ENCODE results near the gene RXRA. TPM values are rescaled to one million over a fixed set of nuclear protein-coding genes. Genes with fewer than 3 reads are reported as not detected.

RXRA gene
- total and polyA plus RNA-seq, 2 of the 13 experiments (the other 11 are each of a cell fraction or from before 2014, with no cell fraction given), result 18.9 to 29.2 TPM

DNA sequence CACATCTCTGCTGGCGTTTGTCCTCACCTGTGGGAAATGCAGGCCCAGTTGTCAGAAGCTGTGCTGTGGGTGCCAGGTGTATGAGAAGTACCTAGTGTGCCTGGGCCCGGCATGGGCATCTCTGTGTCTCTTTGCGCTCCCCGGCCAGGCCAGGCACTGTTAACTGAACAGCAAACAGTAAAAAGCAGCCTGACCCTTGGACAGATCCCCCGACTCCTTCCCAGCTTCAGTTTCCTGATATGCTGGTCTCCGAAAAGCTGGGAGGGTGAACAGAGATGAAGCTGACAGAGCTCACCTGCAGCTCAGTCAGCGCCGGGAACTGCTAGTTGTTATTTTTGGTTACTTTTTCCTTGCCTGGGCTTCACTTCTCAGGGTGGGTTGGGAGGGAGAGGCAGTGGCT, 28.9 kb downstream of the RXRA start (continued):
- TF ChIP-seq, protein P1, sequence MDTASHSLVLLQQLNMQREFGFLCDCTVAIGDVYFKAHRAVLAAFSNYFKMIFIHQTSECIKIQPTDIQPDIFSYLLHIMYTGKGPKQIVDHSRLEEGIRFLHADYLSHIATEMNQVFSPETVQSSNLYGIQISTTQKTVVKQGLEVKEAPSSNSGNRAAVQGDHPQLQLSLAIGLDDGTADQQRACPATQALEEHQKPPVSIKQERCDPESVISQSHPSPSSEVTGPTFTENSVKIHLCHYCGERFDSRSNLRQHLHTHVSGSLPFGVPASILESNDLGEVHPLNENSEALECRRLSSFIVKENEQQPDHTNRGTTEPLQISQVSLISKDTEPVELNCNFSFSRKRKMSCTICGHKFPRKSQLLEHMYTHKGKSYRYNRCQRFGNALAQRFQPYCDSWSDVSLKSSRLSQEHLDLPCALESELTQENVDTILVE (CRISPR knock-in tag; IDR thresholded peaks at IDR 0.05), result no peak
- TF ChIP-seq SOX5 (CRISPR knock-in tag; IDR thresholded peaks at IDR 0.05; ENCODE audit: borderline replicate concordance) (no peak), HNRNPL (IDR thresholded peaks at IDR 0.05; ENCODE audit: low read depth, low read length) (0 out of 2 replicates have a peak, but pooled peaks have one; percentile 22), ZMYM3 (CRISPR knock-in tag; IDR thresholded peaks at IDR 0.05) (no peak), FOSL2 (CRISPR knock-in tag; IDR thresholded peaks at IDR 0.05) (no peak), HNF4A (CRISPR knock-in tag; IDR thresholded peaks at IDR 0.05) (0 out of 2 replicates have a peak, but pooled peaks have one; percentile 4), EEA1 (CRISPR knock-in tag; IDR thresholded peaks at IDR 0.05; ENCODE audit: borderline replicate concordance) (no peak), HNF4G (IDR thresholded peaks at IDR 0.05; ENCODE audit: borderline replicate concordance, low read depth, low read length) (peak; percentile 19; the same call in 1 of the 2 replicates), HNF4G (CRISPR knock-in tag; IDR thresholded peaks at IDR 0.05; ENCODE audit: borderline replicate concordance, low read depth) (no peak), AHR (CRISPR knock-in tag; IDR thresholded peaks at IDR 0.05) (no peak), ZSCAN25 (CRISPR knock-in tag; IDR thresholded peaks at IDR 0.05) (0 out of 2 replicates have a peak, but pooled peaks have one; percentile 33), IRF2 (CRISPR knock-in tag; IDR thresholded peaks at IDR 0.05) (no peak), ZNF703 (CRISPR knock-in tag; IDR thresholded peaks at IDR 0.05; ENCODE audit: borderline replicate concordance) (no peak), PHF21A (CRISPR knock-in tag; IDR thresholded peaks at IDR 0.05) (no peak), ZNF782 (CRISPR knock-in tag; IDR thresholded peaks at IDR 0.05; ENCODE audit: borderline replicate concordance) (no peak), MAFF (IDR thresholded peaks at IDR 0.05; ENCODE audit: low read depth, low read length) (no peak), RBM22 (optimal IDR thresholded peaks at IDR 0.05; ENCODE audit: low read length) (no peak), NAIF1 (CRISPR knock-in tag; IDR thresholded peaks at IDR 0.05; ENCODE audit: borderline replicate concordance) (no peak), ARNTL (CRISPR knock-in tag; IDR thresholded peaks at IDR 0.05) (no peak), ZNF772 (CRISPR knock-in tag; IDR thresholded peaks at IDR 0.05) (0 out of 2 replicates have a peak, but pooled peaks have one; percentile 40), ASH2L (IDR thresholded peaks at IDR 0.05; ENCODE audit: insufficient read length, low read depth, low read length) (no peak)
- TF ChIP-seq, protein P2, sequence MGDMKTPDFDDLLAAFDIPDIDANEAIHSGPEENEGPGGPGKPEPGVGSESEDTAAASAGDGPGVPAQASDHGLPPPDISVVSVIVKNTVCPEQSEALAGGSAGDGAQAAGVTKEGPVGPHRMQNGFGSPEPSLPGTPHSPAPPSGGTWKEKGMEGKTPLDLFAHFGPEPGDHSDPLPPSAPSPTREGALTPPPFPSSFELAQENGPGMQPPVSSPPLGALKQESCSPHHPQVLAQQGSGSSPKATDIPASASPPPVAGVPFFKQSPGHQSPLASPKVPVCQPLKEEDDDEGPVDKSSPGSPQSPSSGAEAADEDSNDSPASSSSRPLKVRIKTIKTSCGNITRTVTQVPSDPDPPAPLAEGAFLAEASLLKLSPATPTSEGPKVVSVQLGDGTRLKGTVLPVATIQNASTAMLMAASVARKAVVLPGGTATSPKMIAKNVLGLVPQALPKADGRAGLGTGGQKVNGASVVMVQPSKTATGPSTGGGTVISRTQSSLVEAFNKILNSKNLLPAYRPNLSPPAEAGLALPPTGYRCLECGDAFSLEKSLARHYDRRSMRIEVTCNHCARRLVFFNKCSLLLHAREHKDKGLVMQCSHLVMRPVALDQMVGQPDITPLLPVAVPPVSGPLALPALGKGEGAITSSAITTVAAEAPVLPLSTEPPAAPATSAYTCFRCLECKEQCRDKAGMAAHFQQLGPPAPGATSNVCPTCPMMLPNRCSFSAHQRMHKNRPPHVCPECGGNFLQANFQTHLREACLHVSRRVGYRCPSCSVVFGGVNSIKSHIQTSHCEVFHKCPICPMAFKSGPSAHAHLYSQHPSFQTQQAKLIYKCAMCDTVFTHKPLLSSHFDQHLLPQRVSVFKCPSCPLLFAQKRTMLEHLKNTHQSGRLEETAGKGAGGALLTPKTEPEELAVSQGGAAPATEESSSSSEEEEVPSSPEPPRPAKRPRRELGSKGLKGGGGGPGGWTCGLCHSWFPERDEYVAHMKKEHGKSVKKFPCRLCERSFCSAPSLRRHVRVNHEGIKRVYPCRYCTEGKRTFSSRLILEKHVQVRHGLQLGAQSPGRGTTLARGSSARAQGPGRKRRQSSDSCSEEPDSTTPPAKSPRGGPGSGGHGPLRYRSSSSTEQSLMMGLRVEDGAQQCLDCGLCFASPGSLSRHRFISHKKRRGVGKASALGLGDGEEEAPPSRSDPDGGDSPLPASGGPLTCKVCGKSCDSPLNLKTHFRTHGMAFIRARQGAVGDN (CRISPR knock-in tag; IDR thresholded peaks at IDR 0.05), result peak; percentile 3; the same call in 1 of the 2 replicates
- TF ChIP-seq, protein P3, sequence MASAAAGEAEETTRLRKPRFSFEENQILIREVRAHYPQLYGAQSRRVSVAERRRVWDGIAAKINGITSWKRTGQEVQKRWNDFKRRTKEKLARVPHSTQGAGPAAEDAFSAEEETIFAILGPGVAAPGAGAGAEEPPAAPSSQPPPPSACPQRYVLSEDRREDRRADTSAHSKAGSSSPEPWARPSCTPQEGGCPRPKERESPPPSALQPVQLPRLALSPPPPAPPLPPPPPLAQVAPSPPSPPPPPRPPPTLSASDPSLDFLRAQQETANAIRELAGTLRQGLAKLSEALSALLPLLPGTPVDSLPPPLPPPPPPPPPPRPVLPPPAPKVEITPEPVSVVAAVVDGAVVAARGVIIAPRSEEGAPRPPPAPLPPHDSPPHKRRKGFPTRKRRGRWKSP (CRISPR knock-in tag; IDR thresholded peaks at IDR 0.05), result no peak
- TF ChIP-seq, protein P4, sequence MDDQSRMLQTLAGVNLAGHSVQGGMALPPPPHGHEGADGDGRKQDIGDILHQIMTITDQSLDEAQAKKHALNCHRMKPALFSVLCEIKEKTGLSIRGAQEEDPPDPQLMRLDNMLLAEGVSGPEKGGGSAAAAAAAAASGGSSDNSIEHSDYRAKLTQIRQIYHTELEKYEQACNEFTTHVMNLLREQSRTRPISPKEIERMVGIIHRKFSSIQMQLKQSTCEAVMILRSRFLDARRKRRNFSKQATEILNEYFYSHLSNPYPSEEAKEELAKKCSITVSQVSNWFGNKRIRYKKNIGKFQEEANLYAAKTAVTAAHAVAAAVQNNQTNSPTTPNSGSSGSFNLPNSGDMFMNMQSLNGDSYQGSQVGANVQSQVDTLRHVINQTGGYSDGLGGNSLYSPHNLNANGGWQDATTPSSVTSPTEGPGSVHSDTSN (CRISPR knock-in tag; IDR thresholded peaks at IDR 0.05; ENCODE audit: borderline replicate concordance), result no peak
